Measurements from ENCODE around the gene DNAI2. TPM values are rescaled to one million over a fixed set of nuclear protein-coding genes. Genes with fewer than 3 reads are reported as not detected.

Gene DNAI2
- total RNA-seq, 1 experiment from 2014 or later: not detected

- no peak for TF ChIP-seq ZFX (IDR thresholded peaks at IDR 0.05)
- TF ChIP-seq ZNF274 (IDR thresholded peaks at IDR 0.05; ENCODE audit: low read depth, low read length): no peak
- TF ChIP-seq REST (IDR thresholded peaks at IDR 0.05; ENCODE audit: low read depth): no peak
- no peak for TF ChIP-seq POLR2AphosphoS5 (IDR thresholded peaks at IDR 0.05; ENCODE audit: low read depth, low read length)
- no peak for TF ChIP-seq FOSL1 (IDR thresholded peaks at IDR 0.05; ENCODE audit: low read depth)
- TF ChIP-seq POLR2A (IDR thresholded peaks at IDR 0.05; ENCODE audit: borderline replicate concordance, extremely low read depth, insufficient read depth, insufficient read length): no peak
- TF ChIP-seq ELF1 (IDR thresholded peaks at IDR 0.05; ENCODE audit: borderline replicate concordance, low read depth): no peak
- TF ChIP-seq, protein P1, sequence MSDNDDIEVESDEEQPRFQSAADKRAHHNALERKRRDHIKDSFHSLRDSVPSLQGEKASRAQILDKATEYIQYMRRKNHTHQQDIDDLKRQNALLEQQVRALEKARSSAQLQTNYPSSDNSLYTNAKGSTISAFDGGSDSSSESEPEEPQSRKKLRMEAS (IDR thresholded peaks at IDR 0.05): no peak
- no peak for TF ChIP-seq EZH2phosphoT487 (IDR thresholded peaks at IDR 0.05; ENCODE audit: borderline replicate concordance)
- intact Hi-C loops (cut with micrococcal nuclease): no loop called here
- H3K36me3 ChIP-seq (ENCODE audit: control insufficient read depth in 1 of 2, insufficient read depth in 2 of 2, low read length in 2 of 2): no peaks in the 10 kb centered on the region
- H3K9me2 ChIP-seq (ENCODE audit: insufficient read depth): no peaks in the 10 kb centered on the region
- CTCF ChIA-PET: no interaction called here
- no peaks in the 10 kb centered on the region for H3K4me1 ChIP-seq (ENCODE audit: control insufficient read depth in 1 of 2, insufficient read depth in 2 of 2, low read length in 2 of 2)
- RAD21 ChIA-PET (ENCODE audit: low non-redundant PET in 1 of 2, low total read pairs in 2 of 2, uncharacterized antibody in 2 of 2, unreplicated experiment in 2 of 2): no interaction called here
- BruUV-seq (replicated peaks): no TSS peak
- POLR2A ChIA-PET: no interaction called here
- no peaks in the 10 kb centered on the region for H3K79me2 ChIP-seq (ENCODE audit: insufficient read depth, low read length)
- 0 out of 2 replicates have a peak, but pooled peaks cover 5% of the 10 kb centered on the region for H3K27me3 ChIP-seq (ENCODE audit: insufficient read depth, low read length)
- no peak overlapping the region for H3K27ac ChIP-seq (ENCODE audit: low read depth, low read length)
- ATAC-seq (no peak), DNase-seq (ENCODE audit: low read depth, low spot score) (no peak)
- no peak overlapping the region for H3K9ac ChIP-seq (ENCODE audit: low read length)
- H4K20me1 ChIP-seq (ENCODE audit: insufficient read depth): no peaks in the 10 kb centered on the region
- H2AFZ ChIP-seq (ENCODE audit: low read depth, low read length, poor library complexity, severe bottlenecking): no peak overlapping the region
- no peaks in the 10 kb centered on the region for H3K9me3 ChIP-seq (ENCODE audit: control insufficient read depth in 1 of 2, insufficient read depth in 1 of 2, low read depth in 1 of 2, low read length in 2 of 2)
- no peak overlapping the region for H3K4me3 ChIP-seq (replicated peaks in 1 of 2; ENCODE audit: low read depth in 1 of 2, low read length in 2 of 2)
- H3K4me2 ChIP-seq (ENCODE audit: low read length): no peak overlapping the region
Measured at GRCh38 chr17:74324521-74324920, 50.5 kb downstream of the DNAI2 start.

Data from HCT116 (cell line).